GM19099 (cell line): ENCODE data around the gene P2RX3.

Experiments used
- POLR2A ChIP-seq: IDR thresholded peaks from 3 replicates; pipeline ENCODE4 v1.6.1; 2011; ENCODE audit warnings: low read depth; ENCODE audit not compliant: insufficient read length; ENCODE audit errors: extremely low read depth

The P2RX3 gene

GRCh38 chr11:57307666-57308270, 30.4 kb upstream of the P2RX3 start:
- TF ChIP-seq POLR2A: no peak

GRCh38 chr11:57308426-57309060, 29.6 kb upstream of the P2RX3 start:
- TF ChIP-seq POLR2A: no peak

- no peak for TF ChIP-seq POLR2A
Observed at GRCh38 chr11:57309106-57310059, 28.8 kb upstream of the P2RX3 start.

DNA sequence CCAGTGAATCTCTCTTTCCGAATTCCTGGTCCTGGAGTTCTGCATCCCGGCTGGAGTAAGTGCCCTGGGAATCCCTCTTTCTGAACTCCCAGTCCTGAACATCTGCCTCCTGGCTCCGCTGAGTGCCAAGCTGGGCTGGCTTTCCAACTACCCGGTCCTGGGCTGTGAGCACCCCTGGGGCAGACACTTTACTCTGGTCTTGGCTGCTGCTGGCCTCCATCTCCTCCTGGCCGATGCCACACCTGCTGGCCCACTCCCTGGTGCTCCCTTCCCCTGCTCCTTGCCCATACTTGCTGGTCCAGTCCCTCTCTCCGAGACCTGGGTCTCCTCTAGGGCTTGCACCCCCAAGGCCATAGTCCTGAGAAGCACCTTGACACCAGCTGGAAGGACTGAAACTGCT, 28.1 kb upstream of the P2RX3 start:
- no peak for TF ChIP-seq POLR2A

DNA sequence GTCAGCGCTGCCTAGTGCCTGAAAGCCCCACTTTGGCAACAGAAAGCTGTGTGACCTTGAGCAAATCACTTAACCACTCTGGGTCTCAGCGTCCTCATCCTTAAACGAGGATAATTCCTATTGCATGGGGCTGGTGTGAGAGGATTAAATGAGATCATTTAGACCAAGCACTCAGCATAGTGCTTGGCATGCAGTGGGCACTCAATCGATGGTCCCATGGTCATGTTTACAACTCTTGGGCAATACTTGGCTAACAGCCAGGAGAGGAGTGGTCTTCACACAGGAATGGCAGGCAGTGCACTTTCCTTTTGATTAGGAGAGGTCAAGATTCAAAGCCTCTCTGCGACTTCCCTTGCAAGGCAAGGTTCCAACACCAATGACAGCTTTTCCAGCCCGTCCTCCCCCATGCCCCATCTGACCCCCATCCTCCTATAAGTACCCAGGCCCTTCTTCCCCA, 27.5 kb upstream of the P2RX3 start:
- TF ChIP-seq POLR2A: no peak

DNA sequence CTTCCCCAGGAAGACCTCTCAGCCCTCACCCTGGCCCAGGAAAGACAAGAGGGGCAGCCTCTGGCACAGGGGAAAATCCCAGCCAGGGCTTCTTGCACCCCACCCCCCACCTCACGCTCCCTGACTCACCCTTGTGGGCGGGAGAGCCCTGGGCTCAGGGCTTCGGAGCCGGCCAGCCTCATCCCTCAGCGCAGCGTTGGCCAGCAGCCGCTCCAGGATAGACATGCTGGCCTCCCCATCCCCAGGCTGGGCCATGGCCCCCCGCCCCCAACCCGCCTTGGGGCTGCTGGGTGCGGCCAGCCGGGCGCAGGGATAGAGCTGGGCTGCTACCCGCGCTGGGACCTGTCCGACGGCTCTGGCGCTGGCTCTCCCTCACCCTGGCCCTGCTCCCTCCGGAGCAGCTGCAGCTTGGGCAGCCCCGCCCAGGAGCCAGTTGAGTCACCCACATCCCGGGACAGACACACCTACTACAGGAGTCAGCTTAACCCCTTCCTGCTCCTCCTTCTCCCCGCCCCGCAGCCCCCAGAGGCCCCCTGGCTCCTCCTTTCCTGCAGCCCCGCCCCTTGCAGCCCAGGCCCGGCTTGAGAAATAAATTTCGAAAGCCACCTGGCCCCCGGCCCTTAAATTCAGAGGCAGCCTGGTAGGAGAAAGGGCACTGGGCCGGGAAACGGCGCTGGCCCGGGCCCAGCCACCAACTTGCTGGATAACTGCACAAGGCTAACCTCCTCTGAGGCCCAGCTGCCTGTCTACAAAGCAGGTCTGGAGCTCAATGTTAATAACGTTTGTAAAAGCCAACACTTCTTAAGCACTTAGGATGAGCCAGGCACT, 26.8 kb upstream of the P2RX3 start:
- TF ChIP-seq POLR2A: no peak

DNA sequence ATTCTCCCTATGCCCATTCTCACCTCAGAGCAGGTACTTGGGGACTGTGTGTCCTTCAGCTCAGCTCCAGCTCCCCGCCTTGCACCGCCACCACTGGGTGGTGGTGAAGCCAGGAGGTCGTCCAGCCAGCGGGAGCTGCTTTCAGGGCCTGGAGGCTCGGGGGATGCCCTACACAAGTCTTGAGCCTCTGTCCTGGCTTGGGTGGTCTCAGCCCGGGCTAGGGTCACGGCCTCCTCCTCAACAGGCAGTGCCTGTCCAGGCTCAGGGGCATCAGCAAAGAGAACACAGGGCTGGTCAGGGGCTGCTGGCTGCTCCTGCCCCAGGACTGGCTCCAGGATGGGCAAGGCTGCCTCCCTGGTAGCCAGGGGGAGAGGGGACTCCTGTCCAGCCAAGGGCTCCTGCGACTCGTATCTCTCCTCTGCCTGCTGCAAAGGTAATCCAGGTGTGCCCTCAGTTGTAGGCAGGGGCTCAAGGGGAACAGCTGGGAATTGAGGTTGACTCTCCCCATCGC, 25.6 kb upstream of the P2RX3 start:
- no peak for TF ChIP-seq POLR2A

- no peak for TF ChIP-seq POLR2A
Observed at GRCh38 chr11:57313071-57313787, 24.9 kb upstream of the P2RX3 start.

DNA sequence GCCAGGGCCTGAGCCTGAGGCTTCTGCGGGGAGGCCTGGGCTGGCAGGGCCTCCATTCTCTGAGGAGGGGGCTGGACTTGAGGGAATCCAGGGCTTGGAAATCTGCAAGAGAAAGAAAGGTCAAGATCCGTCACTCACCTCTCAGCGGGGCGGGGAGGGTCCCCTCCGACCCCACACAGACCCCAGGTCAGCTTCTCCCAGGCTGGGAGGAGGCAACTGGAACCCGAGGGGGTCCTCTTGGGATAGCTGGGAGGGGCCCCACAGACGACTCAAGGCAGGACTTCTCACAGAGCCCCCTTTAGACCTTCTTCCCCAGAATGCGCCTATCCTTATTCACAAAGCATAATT, 24.4 kb upstream of the P2RX3 start:
- no peak for TF ChIP-seq POLR2A

DNA sequence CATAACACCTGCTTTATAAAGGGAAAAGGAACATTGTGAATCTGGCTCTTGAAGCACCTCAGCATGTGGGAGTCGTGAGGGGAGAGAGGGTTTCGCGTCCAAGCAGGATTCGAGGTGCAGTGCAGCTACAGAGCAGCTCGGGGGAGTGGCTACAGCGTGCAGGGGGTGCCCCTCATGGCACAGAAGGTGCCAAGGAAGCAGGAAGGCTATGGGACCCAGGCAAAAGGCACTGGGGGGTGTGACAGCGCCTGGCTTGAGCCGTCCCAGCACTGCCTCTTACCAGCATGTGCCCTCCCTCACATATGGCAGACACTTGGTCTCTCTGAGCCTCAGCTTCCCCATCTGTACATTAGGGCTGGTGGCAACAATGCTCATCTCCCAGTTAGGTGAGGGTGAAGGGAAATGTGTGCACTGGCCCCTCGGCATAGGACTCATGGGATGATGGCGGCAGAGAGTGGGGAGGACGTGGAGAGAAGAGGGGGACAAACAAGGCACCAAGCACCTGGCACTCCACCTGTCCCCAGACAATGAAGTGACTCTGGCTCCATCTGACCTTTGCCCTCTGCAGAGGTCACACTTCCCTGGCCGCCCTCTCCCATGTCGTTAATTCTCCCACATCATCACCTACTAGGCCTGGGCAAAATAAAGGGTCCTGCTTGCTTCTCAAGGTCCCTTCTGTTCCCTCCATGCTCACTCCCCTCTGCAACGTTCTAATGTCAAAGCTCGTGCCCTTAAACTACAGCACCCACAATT, 23.8 kb upstream of the P2RX3 start:
- TF ChIP-seq POLR2A: no peak

DNA sequence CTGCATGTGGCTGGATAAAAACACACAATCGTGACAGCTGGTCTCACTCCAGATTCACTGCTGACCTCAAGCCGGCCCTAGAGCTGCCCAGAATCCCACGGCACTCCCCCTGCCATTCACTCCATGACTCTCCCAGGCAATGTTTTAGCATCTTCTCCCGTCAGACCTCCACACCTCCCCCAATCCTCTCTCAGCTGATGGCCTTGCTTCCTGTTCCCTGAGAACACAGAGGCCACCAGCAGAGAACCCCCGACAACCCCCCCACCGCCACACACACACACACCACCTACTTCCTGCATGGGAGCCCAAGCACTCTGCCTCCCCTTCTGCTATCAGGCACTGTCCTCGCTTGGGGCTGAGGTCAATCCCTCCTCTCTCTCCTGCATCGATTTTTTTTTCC, 22.7 kb upstream of the P2RX3 start:
- no peak for TF ChIP-seq POLR2A

- no peak for TF ChIP-seq POLR2A
Observed at GRCh38 chr11:57316017-57316416, 22.1 kb upstream of the P2RX3 start.

DNA sequence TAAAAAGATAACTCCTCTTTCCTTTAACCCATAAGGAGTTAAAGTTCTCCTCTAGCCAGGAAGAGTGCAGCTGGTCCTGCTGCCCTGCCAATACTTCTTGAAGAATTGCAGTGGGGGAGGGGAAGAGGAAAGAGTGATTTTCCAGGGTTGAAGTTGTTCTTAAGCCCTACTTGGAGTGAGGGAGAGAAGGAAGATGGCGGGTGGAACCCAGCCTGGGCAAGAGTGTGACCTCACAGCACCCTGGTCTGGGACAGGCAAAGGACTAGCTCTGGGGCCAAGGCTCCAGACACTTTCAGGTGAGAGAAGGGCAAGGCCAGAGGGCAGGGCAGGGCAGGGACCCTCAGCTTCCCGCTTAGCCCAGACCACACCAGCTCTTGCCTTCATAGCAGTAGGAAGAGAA, 20.0 kb upstream of the P2RX3 start:
- no peak for TF ChIP-seq POLR2A
